ENCODE measurements around the gene PTER. TPM values are rescaled to one million over a fixed set of nuclear protein-coding genes. Genes with fewer than 3 reads are reported as not detected.

The PTER gene
- total and polyA plus RNA-seq, 9 of the 15 experiments (the other 6 are each of a cell fraction or from before 2014, with no cell fraction given), result 15.5 to 42.1 (median 28.6) TPM

- TF ChIP-seq, protein P1, sequence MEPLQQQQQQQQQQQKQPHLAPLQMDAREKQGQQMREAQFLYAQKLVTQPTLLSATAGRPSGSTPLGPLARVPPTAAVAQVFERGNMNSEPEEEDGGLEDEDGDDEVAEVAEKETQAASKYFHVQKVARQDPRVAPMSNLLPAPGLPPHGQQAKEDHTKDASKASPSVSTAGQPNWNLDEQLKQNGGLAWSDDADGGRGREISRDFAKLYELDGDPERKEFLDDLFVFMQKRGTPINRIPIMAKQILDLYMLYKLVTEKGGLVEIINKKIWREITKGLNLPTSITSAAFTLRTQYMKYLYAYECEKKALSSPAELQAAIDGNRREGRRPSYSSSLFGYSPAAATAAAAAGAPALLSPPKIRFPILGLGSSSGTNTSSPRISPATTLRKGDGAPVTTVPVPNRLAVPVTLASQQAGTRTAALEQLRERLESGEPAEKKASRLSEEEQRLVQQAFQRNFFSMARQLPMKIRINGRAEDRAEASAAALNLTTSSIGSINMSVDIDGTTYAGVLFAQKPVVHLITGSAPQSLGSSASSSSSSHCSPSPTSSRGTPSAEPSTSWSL (CRISPR knock-in tag; IDR thresholded peaks at IDR 0.05; ENCODE audit: borderline replicate concordance), result no peak
- no peak for TF ChIP-seq ZNF165 (CRISPR knock-in tag; IDR thresholded peaks at IDR 0.05; ENCODE audit: borderline replicate concordance)
- peak; percentile 71 for TF ChIP-seq PRDM10 (IDR thresholded peaks at IDR 0.05; ENCODE audit: partially characterized antibody)
- TF ChIP-seq, protein P2, sequence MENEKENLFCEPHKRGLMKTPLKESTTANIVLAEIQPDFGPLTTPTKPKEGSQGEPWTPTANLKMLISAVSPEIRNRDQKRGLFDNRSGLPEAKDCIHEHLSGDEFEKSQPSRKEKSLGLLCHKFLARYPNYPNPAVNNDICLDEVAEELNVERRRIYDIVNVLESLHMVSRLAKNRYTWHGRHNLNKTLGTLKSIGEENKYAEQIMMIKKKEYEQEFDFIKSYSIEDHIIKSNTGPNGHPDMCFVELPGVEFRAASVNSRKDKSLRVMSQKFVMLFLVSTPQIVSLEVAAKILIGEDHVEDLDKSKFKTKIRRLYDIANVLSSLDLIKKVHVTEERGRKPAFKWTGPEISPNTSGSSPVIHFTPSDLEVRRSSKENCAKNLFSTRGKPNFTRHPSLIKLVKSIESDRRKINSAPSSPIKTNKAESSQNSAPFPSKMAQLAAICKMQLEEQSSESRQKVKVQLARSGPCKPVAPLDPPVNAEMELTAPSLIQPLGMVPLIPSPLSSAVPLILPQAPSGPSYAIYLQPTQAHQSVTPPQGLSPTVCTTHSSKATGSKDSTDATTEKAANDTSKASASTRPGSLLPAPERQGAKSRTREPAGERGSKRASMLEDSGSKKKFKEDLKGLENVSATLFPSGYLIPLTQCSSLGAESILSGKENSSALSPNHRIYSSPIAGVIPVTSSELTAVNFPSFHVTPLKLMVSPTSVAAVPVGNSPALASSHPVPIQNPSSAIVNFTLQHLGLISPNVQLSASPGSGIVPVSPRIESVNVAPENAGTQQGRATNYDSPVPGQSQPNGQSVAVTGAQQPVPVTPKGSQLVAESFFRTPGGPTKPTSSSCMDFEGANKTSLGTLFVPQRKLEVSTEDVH (IDR thresholded peaks at IDR 0.05; ENCODE audit: low read depth, partially characterized antibody), result no peak
- TF ChIP-seq SUPT5H (IDR thresholded peaks at IDR 0.05), result peak; percentile 93
- TF ChIP-seq ZBTB40 (IDR thresholded peaks at IDR 0.05), result peak; percentile 61; the same call in 1 of the 2 replicates
- TF ChIP-seq ZBTB40 (CRISPR knock-in tag; IDR thresholded peaks at IDR 0.05), result 0 out of 2 replicates have a peak, but pooled peaks have one; percentile 29
- TF ChIP-seq YBX1 (IDR thresholded peaks at IDR 0.05), result no peak
- no peak for TF ChIP-seq ZNF3 (CRISPR knock-in tag; IDR thresholded peaks at IDR 0.05)
Measured at GRCh38 chr10:16436758-16437539, at the start of gene PTER (continued).

Measured in K562 (cell line).